Kidney (tissue), 14 donors: Measurements from ENCODE around the gene GRIN2A. TPM values are rescaled to one million over a fixed set of nuclear protein-coding genes. Genes with fewer than 3 reads are reported as not detected.

Experiments
- DNase-seq, 5 donors: peaks; one replicate each; pipeline ENCODE4 v3.0.0-alpha.2; 2013 to 2020
- FAIRE-seq: peaks from 2 replicates; lab custom pipeline; 2012; peaks lifted over from hg19 to GRCh38; lab: Jason Lieb, UNC
- H3K27ac ChIP-seq, 2 donors: one replicate each; pipeline ENCODE4 v1.7.0; 2013; ENCODE audit warnings: low read depth in 2 of 2, low read length in 2 of 2, inconsistent platforms in 1 of 2
- H3K27me3 ChIP-seq: one replicate; pipeline ENCODE4 v1.7.1; 2013; ENCODE audit warnings: low read length, inconsistent platforms; ENCODE audit not compliant: control insufficient read depth, insufficient read depth
- H3K36me3 ChIP-seq, 3 donors: one replicate each; pipeline versions ENCODE4 v1.7.0 to v1.7.1; 2013; ENCODE audit warnings: low read length in 3 of 3, control low read depth in 1 of 3, inconsistent platforms in 1 of 3; ENCODE audit not compliant: insufficient read depth in 3 of 3, control insufficient read depth in 2 of 3
- H3K4me1 ChIP-seq, 3 donors: one replicate each; pipeline versions ENCODE4 v1.7.0 to v1.7.1; 2013; ENCODE audit warnings: low read length in 3 of 3, inconsistent platforms in 1 of 3, low read depth in 1 of 3; ENCODE audit not compliant: control insufficient read depth in 2 of 3, insufficient read depth in 2 of 3
- H3K4me3 ChIP-seq, 3 donors: one replicate each; pipeline versions ENCODE4 v1.7.0 to v1.8.1; 2013; ENCODE audit warnings: low read length in 3 of 3, control low read depth in 1 of 3, inconsistent platforms in 1 of 3
- H3K9ac ChIP-seq, 3 donors: one replicate each; pipeline versions ENCODE4 v1.7.0 to v1.7.1; 2013; ENCODE audit warnings: low read length in 3 of 3, control low read depth in 1 of 3, inconsistent platforms in 1 of 3
- H3K9me3 ChIP-seq, 3 donors: one replicate each; pipeline versions ENCODE4 v1.7.0 to v1.7.1; 2013; ENCODE audit warnings: low read length in 3 of 3, control low read depth in 1 of 3, inconsistent platforms in 1 of 3; ENCODE audit not compliant: control insufficient read depth in 2 of 3, insufficient read depth in 1 of 3
- intact Hi-C: fragments of 100-400 bp; cut with DNase I; formaldehyde crosslinking; loops from one replicate; pipeline ENCODE4 v1.11.1; 2022
- polyA plus RNA-seq: library from polyadenylated mRNA; stranded (reverse); fragments of 350-450 nt; fragmentation: Illumina TruSeq; extraction: RNeasy Lipid Tissue Mini Kit (QIAGEN cat#74804); gene quantifications from one replicate; pipeline ENCODE4 v1.2.3, GENCODE V29; 2014; ENCODE audit warnings: low read depth, low replicate concordance; ENCODE audit not compliant: insufficient read depth
- total RNA-seq: library from RNA; stranded (reverse); fragmentation: NEBNext Ultra II Directional; extraction: Animal tissue kit (Norgen Biotek cat#: 25700); gene quantifications from one replicate; pipeline ENCODE4 v1.2.1, GENCODE V29; 2021
- TF ChIP-seq, protein P1 (sequence below): IDR thresholded peaks from 3 replicates; pipeline ENCODE4 v1.5.1; 2012; ENCODE audit warnings: mild to moderate bottlenecking, moderate library complexity, borderline replicate concordance; ENCODE audit not compliant: insufficient read depth; ENCODE audit errors: extremely low read depth
- donor health status: control.
- donor health status: control.
- donor health status: control.
- donor health status: control.
- donor health status: control.
- donor health status: DM: yes; HTN: yes; CAD: no.
- donor health status: Normal renal cell carcinoma (clear cell type).

The GRIN2A gene
- total and polyA plus RNA-seq, 2 donors from 2014 or later, result 0.28 to 6.5 TPM

DNA sequence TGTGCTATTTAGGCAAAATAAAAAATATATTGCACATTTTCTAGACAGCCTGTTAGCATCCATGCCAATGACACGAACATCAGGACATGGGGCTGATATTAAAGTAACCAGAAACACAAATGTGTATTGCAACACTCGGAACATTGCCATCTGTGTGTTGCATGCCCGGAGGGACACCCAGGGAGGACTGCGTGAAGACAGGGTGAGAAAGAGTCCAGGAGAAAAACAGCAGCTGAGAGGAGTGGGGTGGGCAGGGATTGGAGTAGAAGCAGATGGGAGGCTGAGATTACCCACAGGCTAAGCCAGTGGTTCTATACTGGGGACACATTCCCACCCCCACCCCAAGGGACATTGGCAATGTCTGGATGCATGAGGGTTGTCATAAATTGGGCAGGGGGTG lies 114.8 kb downstream of the GRIN2A start:
- Histone ChIP-seq H3K9me3 (no peaks in the 10 kb centered on the region), H3K36me3 (no peaks in the 10 kb centered on the region), H3K4me3 (no peak overlapping the region), H3K27ac (no peak overlapping the region), H3K4me1 (peaks cover 0 to 5% (median 0%) of the 10 kb centered on the region in 3 donors), H3K9ac (no peak overlapping the region), H3K27me3 (no peaks in the 10 kb centered on the region)
- DNase-seq (no peak), FAIRE-seq (no peak)
- TF ChIP-seq, protein P1, sequence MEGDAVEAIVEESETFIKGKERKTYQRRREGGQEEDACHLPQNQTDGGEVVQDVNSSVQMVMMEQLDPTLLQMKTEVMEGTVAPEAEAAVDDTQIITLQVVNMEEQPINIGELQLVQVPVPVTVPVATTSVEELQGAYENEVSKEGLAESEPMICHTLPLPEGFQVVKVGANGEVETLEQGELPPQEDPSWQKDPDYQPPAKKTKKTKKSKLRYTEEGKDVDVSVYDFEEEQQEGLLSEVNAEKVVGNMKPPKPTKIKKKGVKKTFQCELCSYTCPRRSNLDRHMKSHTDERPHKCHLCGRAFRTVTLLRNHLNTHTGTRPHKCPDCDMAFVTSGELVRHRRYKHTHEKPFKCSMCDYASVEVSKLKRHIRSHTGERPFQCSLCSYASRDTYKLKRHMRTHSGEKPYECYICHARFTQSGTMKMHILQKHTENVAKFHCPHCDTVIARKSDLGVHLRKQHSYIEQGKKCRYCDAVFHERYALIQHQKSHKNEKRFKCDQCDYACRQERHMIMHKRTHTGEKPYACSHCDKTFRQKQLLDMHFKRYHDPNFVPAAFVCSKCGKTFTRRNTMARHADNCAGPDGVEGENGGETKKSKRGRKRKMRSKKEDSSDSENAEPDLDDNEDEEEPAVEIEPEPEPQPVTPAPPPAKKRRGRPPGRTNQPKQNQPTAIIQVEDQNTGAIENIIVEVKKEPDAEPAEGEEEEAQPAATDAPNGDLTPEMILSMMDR, result no peak
- intact Hi-C loops, result no loop called here

GRCh38 chr16:10065019-10065418 lies 117.2 kb downstream of the GRIN2A start:
- H3K4me3 ChIP-seq, result no peak overlapping the region
- FAIRE-seq (no peak), DNase-seq (peak in 2 of 5 donors; percentile 60 to 64)
- TF ChIP-seq, protein P1, result no peak
- H3K9me3 ChIP-seq, result no peaks in the 10 kb centered on the region
- no peaks in the 10 kb centered on the region for H3K36me3 ChIP-seq
- H3K27ac ChIP-seq, result no peak overlapping the region
- peaks cover 0 to 5% (median 0%) of the 10 kb centered on the region in 3 donors for H3K4me1 ChIP-seq
- intact Hi-C loops, result no loop called here
- H3K9ac ChIP-seq, result no peak overlapping the region
- H3K27me3 ChIP-seq, result no peaks in the 10 kb centered on the region

DNA sequence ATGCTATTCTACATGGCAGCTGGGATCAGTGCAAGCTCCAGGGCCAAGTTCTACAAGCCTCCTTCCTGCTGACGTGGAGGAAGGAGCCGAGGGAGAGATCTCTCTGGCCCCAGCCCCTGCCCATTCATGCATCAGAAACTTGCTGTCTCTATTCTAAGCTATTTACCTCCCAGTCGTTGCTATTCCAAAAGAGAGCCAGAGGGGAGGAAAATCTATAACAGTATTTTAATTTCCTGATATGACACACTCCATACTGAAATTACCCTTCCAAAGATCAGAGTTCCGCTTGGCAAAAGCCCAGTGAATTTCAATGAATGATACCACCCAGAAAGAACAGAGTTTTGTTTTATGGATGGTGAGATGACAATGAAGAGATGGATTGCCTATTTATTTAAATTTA lies 133.4 kb downstream of the GRIN2A start:
- no peak for FAIRE-seq
- no peak overlapping the region for H3K27ac ChIP-seq
- no peaks in the 10 kb centered on the region for H3K36me3 ChIP-seq
- no peaks in the 10 kb centered on the region for H3K4me1 ChIP-seq
- TF ChIP-seq, protein P1, result no peak
- H3K9me3 ChIP-seq, result peaks cover 0 to 5% (median 0%) of the 10 kb centered on the region in 3 donors
- no peak overlapping the region for H3K4me3 ChIP-seq
- DNase-seq, result no peak
- no peaks in the 10 kb centered on the region for H3K27me3 ChIP-seq
- H3K9ac ChIP-seq, result no peak overlapping the region
- intact Hi-C loops, result no loop called here

- Histone ChIP-seq H3K9ac (no peak overlapping the region), H3K4me3 (no peak overlapping the region), H3K27ac (no peak overlapping the region), H3K36me3 (no peaks in the 10 kb centered on the region), H3K4me1 (no peaks in the 10 kb centered on the region), H3K27me3 (no peaks in the 10 kb centered on the region), H3K9me3 (peaks cover 0 to 5% (median 0%) of the 10 kb centered on the region in 3 donors)
- TF ChIP-seq, protein P1, result no peak
- no peak for FAIRE-seq
- intact Hi-C loops, result no loop called here
- DNase-seq, result no peak
Observed at GRCh38 chr16:10045947-10046346, 136.3 kb downstream of the GRIN2A start.
